Progenitor cell of endocrine pancreas (in vitro differentiated cells): ENCODE data around the gene C1orf167. TPM values are rescaled to one million over a fixed set of nuclear protein-coding genes. Genes with fewer than 3 reads are reported as not detected.

Experiments
- DNase-seq: peaks from one replicate; pipeline ENCODE4 v3.0.0; 2021; ENCODE audit warnings: low spot score; ENCODE audit not compliant: unreplicated experiment
- H3K27ac Mint-ChIP-seq: 2 replicates; pipeline ENCODE4 v1.8.0; 2021; ENCODE audit warnings: mild to moderate bottlenecking, moderate library complexity, mixed read lengths
- H3K27me3 Mint-ChIP-seq: 2 replicates; pipeline ENCODE4 v1.8.0; 2021; ENCODE audit warnings: mixed read lengths
- H3K36me3 Mint-ChIP-seq: 2 replicates; pipeline ENCODE4 v1.8.0; 2022; ENCODE audit warnings: mixed read lengths; ENCODE audit not compliant: insufficient read depth
- H3K4me1 Mint-ChIP-seq: 2 replicates; pipeline ENCODE4 v1.8.0; 2021; ENCODE audit warnings: low read depth, mixed read lengths
- H3K4me3 Mint-ChIP-seq: 2 replicates; pipeline ENCODE4 v1.8.0; 2021; ENCODE audit warnings: low read depth, mild to moderate bottlenecking, moderate library complexity, mixed read lengths
- H3K9me3 Mint-ChIP-seq: 2 replicates; pipeline ENCODE4 v1.8.0; 2021; ENCODE audit warnings: low read depth, mixed read lengths
- total RNA-seq: library from RNA; stranded (reverse); gene quantifications from 2 replicates; pipeline ENCODE4 v1.2.1, GENCODE V29; 2021
- TF ChIP-seq, protein P1 (sequence below): fragments of 200-600 bp; sonication (generic); IDR thresholded peaks from one replicate; pipeline ENCODE4 v1.5.0; 2021; ENCODE audit warnings: antibody characterized with exemption, mild to moderate bottlenecking; ENCODE audit not compliant: unreplicated experiment

Gene C1orf167
- total RNA-seq, 1 donor from 2014 or later = not detected

DNA sequence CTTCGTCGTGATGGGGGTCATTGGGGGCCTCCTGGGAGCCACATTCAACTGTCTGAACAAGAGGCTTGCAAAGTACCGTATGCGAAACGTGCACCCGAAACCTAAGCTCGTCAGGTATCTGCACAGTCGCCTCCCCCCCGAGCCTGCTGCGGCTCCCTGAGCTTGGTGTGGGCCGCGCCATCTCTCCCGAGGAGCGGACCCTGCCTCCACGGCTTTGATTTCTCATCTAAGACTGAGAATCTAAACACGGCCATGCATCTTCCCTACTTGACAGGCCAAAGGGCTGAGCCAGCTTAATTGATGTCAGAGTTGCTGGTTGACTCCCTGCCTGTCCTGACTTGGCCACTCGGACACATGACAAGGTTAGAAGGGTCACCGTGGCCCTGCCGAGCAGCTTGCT lies 66.5 kb downstream of the C1orf167 start:
- peaks cover 20% of the 10 kb centered on the region for H3K36me3 Mint-ChIP-seq
- H3K4me3 Mint-ChIP-seq = no peak overlapping the region
- TF ChIP-seq, protein P1, sequence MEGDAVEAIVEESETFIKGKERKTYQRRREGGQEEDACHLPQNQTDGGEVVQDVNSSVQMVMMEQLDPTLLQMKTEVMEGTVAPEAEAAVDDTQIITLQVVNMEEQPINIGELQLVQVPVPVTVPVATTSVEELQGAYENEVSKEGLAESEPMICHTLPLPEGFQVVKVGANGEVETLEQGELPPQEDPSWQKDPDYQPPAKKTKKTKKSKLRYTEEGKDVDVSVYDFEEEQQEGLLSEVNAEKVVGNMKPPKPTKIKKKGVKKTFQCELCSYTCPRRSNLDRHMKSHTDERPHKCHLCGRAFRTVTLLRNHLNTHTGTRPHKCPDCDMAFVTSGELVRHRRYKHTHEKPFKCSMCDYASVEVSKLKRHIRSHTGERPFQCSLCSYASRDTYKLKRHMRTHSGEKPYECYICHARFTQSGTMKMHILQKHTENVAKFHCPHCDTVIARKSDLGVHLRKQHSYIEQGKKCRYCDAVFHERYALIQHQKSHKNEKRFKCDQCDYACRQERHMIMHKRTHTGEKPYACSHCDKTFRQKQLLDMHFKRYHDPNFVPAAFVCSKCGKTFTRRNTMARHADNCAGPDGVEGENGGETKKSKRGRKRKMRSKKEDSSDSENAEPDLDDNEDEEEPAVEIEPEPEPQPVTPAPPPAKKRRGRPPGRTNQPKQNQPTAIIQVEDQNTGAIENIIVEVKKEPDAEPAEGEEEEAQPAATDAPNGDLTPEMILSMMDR = no peak
- H3K27me3 Mint-ChIP-seq = no peaks in the 10 kb centered on the region
- no peak for DNase-seq
- no peaks in the 10 kb centered on the region for H3K4me1 Mint-ChIP-seq
- no peaks in the 10 kb centered on the region for H3K9me3 Mint-ChIP-seq
- H3K27ac Mint-ChIP-seq = no peak overlapping the region

DNA sequence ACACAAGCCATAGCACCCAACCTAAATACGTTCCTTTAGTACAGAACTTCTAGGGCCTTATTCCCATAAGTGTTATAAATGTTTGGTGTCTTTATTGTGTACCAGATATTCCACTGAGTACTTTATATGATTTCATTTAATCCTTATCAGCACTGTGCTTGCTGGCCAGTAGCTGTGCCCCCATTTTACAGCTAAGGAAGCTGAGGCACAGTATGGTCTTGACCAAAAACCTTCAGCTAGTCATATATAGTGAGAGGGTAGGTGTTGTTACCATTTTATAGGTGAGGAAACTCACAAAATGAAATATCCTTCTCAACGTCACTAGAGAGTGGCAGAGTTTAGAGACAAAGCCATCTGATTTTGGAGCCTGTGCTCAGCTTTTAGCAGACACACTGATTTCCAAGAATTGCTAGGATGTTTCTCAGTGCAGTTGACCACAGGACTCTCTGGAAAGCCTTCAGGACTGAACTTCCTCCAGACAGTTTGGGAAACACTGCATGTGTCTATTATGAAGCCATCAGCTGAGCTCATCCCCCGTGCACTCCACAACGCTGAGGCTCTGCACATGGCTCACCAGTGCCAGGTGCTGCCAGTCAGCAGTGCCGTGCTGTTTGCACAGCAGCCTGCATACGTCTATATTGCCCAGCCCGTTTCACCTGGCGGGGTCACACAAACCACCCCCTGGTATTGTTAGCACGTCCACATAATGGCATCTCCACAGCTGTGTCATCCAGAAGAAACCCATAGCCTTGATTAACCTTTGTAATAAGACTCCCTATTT lies 70.1 kb downstream of the C1orf167 start:
- Mint-ChIP-seq H3K4me1 (no peaks in the 10 kb centered on the region), H3K36me3 (peaks cover 19% of the 10 kb centered on the region), H3K27ac (no peak overlapping the region), H3K4me3 (no peak overlapping the region), H3K9me3 (no peaks in the 10 kb centered on the region), H3K27me3 (no peaks in the 10 kb centered on the region)
- no peak for DNase-seq
- TF ChIP-seq, protein P1 = no peak

DNA sequence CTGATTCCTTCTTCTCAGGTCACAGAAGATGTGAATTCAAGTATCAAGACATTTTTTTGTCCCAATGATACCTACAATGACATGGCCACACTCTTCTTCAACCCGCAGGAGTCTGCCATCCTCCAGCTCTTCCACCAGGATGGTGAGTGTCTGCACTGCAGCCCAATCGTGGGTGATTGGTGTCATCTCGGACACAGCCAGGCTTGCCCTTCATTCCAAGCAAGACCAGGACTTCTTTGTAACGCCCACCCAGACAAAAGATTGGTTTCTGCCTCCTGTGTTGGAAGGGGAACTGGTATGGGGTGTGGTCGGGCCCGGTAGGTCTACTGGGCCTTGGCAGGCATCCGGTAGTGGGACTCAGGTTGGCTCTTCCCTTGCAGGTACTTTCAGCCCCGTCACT lies 71.5 kb downstream of the C1orf167 start:
- H3K27ac Mint-ChIP-seq = no peak overlapping the region
- H3K36me3 Mint-ChIP-seq = peaks cover 16% of the 10 kb centered on the region
- no peaks in the 10 kb centered on the region for H3K9me3 Mint-ChIP-seq
- DNase-seq = no peak
- H3K27me3 Mint-ChIP-seq = no peaks in the 10 kb centered on the region
- H3K4me3 Mint-ChIP-seq = no peak overlapping the region
- no peaks in the 10 kb centered on the region for H3K4me1 Mint-ChIP-seq
- TF ChIP-seq, protein P1 = no peak

DNA sequence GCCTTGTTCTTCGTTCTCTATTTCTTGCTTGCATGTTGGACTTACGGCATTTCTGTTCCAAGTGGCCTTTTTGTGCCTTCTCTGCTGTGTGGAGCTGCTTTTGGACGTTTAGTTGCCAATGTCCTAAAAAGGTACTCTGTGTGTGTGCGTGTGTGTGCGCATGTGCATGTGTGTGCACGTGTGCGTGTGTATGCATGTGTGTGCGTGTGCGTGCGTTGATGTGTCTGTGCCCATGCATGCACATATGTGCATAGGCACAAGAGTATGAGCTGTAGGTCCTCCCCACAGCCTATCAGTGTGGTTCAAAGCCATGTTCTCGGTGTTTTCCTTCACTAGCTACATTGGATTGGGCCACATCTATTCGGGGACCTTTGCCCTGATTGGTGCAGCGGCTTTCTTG lies 71.9 kb downstream of the C1orf167 start:
- Mint-ChIP-seq H3K4me3 (no peak overlapping the region), H3K4me1 (no peaks in the 10 kb centered on the region), H3K36me3 (peaks cover 17% of the 10 kb centered on the region), H3K27me3 (no peaks in the 10 kb centered on the region), H3K27ac (no peak overlapping the region), H3K9me3 (no peaks in the 10 kb centered on the region)
- DNase-seq = no peak
- TF ChIP-seq, protein P1 = no peak

DNA sequence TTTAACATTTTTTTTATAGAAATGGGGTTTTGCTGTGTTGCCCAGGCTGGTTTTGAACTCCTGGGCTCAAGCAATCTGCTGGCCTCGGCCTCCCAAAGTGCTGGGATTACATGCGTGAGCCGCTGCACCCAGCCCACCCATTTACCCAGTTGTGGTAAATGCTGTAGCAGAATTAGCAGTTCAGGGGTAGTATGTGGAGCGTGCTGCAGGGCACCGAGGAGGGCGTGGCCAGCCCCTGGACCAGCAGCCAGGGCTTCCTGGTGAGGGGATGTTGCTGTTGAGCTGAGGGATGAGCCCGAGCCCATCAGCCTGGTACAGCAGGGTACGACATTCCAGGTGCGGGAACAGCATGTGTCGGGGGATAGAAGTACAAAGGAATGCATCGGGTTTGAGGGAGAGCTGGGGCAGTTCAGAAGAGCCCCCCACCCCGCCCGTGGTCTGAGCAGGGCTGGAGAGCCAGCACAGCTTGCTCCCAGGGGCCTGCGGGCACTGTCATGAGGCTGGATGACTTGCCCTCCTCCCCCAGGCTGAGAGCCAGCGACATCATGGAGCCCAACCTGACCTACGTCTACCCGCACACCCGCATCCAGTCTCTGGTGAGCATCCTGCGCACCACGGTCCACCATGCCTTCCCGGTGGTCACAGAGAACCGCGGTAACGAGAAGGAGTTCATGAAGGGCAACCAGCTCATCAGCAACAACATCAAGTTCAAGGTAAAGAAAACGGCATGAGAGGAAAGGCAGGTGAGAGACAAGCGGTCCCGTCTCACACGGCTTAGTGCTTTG lies 73.6 kb downstream of the C1orf167 start:
- H3K36me3 Mint-ChIP-seq = peaks cover 15% of the 10 kb centered on the region
- H3K27ac Mint-ChIP-seq = no peak overlapping the region
- H3K27me3 Mint-ChIP-seq = no peaks in the 10 kb centered on the region
- H3K4me1 Mint-ChIP-seq = no peaks in the 10 kb centered on the region
- TF ChIP-seq, protein P1 = no peak
- no peak overlapping the region for H3K4me3 Mint-ChIP-seq
- no peak for DNase-seq
- H3K9me3 Mint-ChIP-seq = no peaks in the 10 kb centered on the region
